Skin epidermis (tissue), 12 donors: Measurements from ENCODE around the gene SLC16A6.
A peak's percentile ranks its signal among the peaks of the same experiment; 100 is the strongest.
"Not testable (repeated sequence)": the region's sequence is repeated elsewhere in the genome, so short reads cannot be mapped to it uniquely, and the experiment has no call there.

Experiments
- H3K27ac ChIP-seq, 21 experiments: fragments of 200-600 bp; sonication (generic) in 11 of 21; one replicate each; pipeline ENCODE4 v1.5.0; 2020; ENCODE audit warnings: mild to moderate bottlenecking in 3 of 21, inconsistent platforms in 2 of 21, moderate library complexity in 2 of 21
- H3K4me3 ChIP-seq, 7 experiments: fragments of 200-600 bp; sonication (generic) in 2 of 7; one replicate each; pipeline ENCODE4 v1.5.0; 2020; ENCODE audit warnings: inconsistent platforms in 2 of 7, mild to moderate bottlenecking in 2 of 7, moderate library complexity in 1 of 7

SLC16A6 gene

GRCh38 chr17:68293490-68294195 lies 2.7 kb upstream of the SLC16A6 start:
- Histone ChIP-seq H3K4me3 (no peak overlapping the region), H3K27ac (peak overlapping the region in 2 of 21 experiments; percentile 26 to 99)

- Histone ChIP-seq H3K27ac (peak overlapping the region in 17 of 21 experiments; percentile 66 to 99 (median 93)), H3K4me3 (peak overlapping the region; percentile 50 to 78 (median 65))
Observed at GRCh38 chr17:68292689-68293040, 1.7 kb upstream of the SLC16A6 start.

- Histone ChIP-seq H3K4me3 (peak overlapping the region; percentile 50 to 78 (median 65)), H3K27ac (peak overlapping the region; percentile 66 to 99 (median 90))
Observed at GRCh38 chr17:68291836-68292688, 1.1 kb upstream of the SLC16A6 start.

- Histone ChIP-seq H3K4me3 (peak overlapping the region; percentile 50 to 78 (median 65)), H3K27ac (peak overlapping the region; percentile 56 to 99 (median 90))
Observed at GRCh38 chr17:68290268-68290954, 516 bp downstream of the SLC16A6 start.

- Histone ChIP-seq H3K4me3 (peak overlapping the region; percentile 50 to 78 (median 65)), H3K27ac (peak overlapping the region in 19 of 21 experiments; percentile 66 to 99 (median 93))
Observed at GRCh38 chr17:68289936-68290267, 1.0 kb downstream of the SLC16A6 start.

GRCh38 chr17:68289473-68289872 lies 1.5 kb downstream of the SLC16A6 start:
- H3K4me3 ChIP-seq = peak overlapping the region; percentile 50 to 78 (median 65)

GRCh38 chr17:68288804-68289203 lies 2.1 kb downstream of the SLC16A6 start:
- Histone ChIP-seq H3K4me3 (peak overlapping the region in 2 of 7 experiments; percentile 74 to 76), H3K27ac (peak overlapping the region in 13 of 21 experiments; percentile 18 to 99 (median 89))

More at GRCh38 chr17:68289473-68289872, 1.5 kb downstream of the SLC16A6 start:
- peak overlapping the region in 18 of 21 experiments; percentile 10 to 99 (median 93) for H3K27ac ChIP-seq

GRCh38 chr17:68288375-68288774 lies 2.6 kb downstream of the SLC16A6 start:
- H3K27ac ChIP-seq = peak overlapping the region in 12 of 21 experiments; percentile 18 to 99 (median 88)
- no peak overlapping the region for H3K4me3 ChIP-seq

- H3K4me3 ChIP-seq, H3K27ac ChIP-seq: not testable (repeated sequence)
Observed at GRCh38 chr17:68281965-68282364, 9.0 kb downstream of the SLC16A6 start.

- Histone ChIP-seq H3K4me3 (no peak overlapping the region), H3K27ac (no peak overlapping the region)
Observed at GRCh38 chr17:68277807-68278206, 13.1 kb downstream of the SLC16A6 start.

GRCh38 chr17:68276339-68276738 lies 14.6 kb downstream of the SLC16A6 start:
- not testable (repeated sequence) for H3K27ac ChIP-seq, H3K4me3 ChIP-seq

GRCh38 chr17:68273722-68274121 lies 17.2 kb downstream of the SLC16A6 start:
- H3K27ac ChIP-seq = no peak overlapping the region
- no peak overlapping the region for H3K4me3 ChIP-seq

- not testable (repeated sequence) for H3K4me3 ChIP-seq, H3K27ac ChIP-seq
Observed at GRCh38 chr17:68265833-68266232, 25.1 kb downstream of the SLC16A6 start.

GRCh38 chr17:68263101-68263681 lies 27.7 kb downstream of the SLC16A6 start:
- H3K27ac ChIP-seq, H3K4me3 ChIP-seq: not testable (repeated sequence)

- H3K27ac ChIP-seq = not testable (repeated sequence)
Observed at GRCh38 chr17:68262467-68262866, 28.5 kb downstream of the SLC16A6 start.

GRCh38 chr17:68260051-68260762 lies 30.7 kb downstream of the SLC16A6 start:
- Histone ChIP-seq H3K4me3 (no peak overlapping the region), H3K27ac (peak overlapping the region in 2 of 21 experiments; percentile 79 to 83)

More at GRCh38 chr17:68262467-68262866, 28.5 kb downstream of the SLC16A6 start:
- not testable (repeated sequence) for H3K4me3 ChIP-seq

GRCh38 chr17:68259648-68259951 lies 31.3 kb downstream of the SLC16A6 start:
- not testable (repeated sequence) for H3K4me3 ChIP-seq

GRCh38 chr17:68258890-68259647 lies 31.9 kb downstream of the SLC16A6 start:
- peak overlapping the region in 18 of 21 experiments; percentile 3 to 85 (median 64) for H3K27ac ChIP-seq
- H3K4me3 ChIP-seq = not testable (repeated sequence)

More at GRCh38 chr17:68259648-68259951, 31.3 kb downstream of the SLC16A6 start:
- peak overlapping the region in 11 of 21 experiments; percentile 39 to 85 (median 73) for H3K27ac ChIP-seq
